ENCODE data around the gene LRP1B.

LRP1B gene

GRCh38 chr2:141113301-141113700 lies 1017.5 kb downstream of the LRP1B start:
- no peak for DNase-seq (ENCODE audit: low read depth)

- DNase-seq (ENCODE audit: low read depth): no peak
These were observed 1021.2 kb downstream of the LRP1B start for GRCh38 chr2:141109633-141110032.

GRCh38 chr2:141105763-141106162 lies 1025.1 kb downstream of the LRP1B start:
- no peak for DNase-seq (ENCODE audit: low read depth)

- DNase-seq (ENCODE audit: low read depth): no peak
These were observed 1027.6 kb downstream of the LRP1B start for GRCh38 chr2:141103216-141103615.

- no peak for DNase-seq (ENCODE audit: low read depth)
These were observed 1051.6 kb downstream of the LRP1B start for GRCh38 chr2:141079231-141079630.

- no peak for DNase-seq (ENCODE audit: low read depth)
These were observed 1055.1 kb downstream of the LRP1B start for GRCh38 chr2:141075753-141076152.

- DNase-seq (ENCODE audit: low read depth): no peak
These were observed 1062.6 kb downstream of the LRP1B start for GRCh38 chr2:141068053-141068682.

- no peak for DNase-seq (ENCODE audit: low read depth)
These were observed 1065.8 kb downstream of the LRP1B start for GRCh38 chr2:141065042-141065441.

GRCh38 chr2:141063406-141063805 lies 1067.4 kb downstream of the LRP1B start:
- no peak for DNase-seq (ENCODE audit: low read depth)

GRCh38 chr2:141062443-141062842 lies 1068.4 kb downstream of the LRP1B start:
- DNase-seq (ENCODE audit: low read depth): no peak

GRCh38 chr2:141062031-141062430 lies 1068.8 kb downstream of the LRP1B start:
- no peak for DNase-seq (ENCODE audit: low read depth)

- no peak for DNase-seq (ENCODE audit: low read depth)
These were observed 1072.3 kb downstream of the LRP1B start for GRCh38 chr2:141058556-141058955.

GRCh38 chr2:141055531-141055930 lies 1075.3 kb downstream of the LRP1B start:
- DNase-seq (ENCODE audit: low read depth): no peak

GRCh38 chr2:141048951-141049350 lies 1081.9 kb downstream of the LRP1B start:
- no peak for DNase-seq (ENCODE audit: low read depth)

- no peak for DNase-seq (ENCODE audit: low read depth)
These were observed 1089.5 kb downstream of the LRP1B start for GRCh38 chr2:141041281-141041680.

GRCh38 chr2:141038341-141038740 lies 1092.5 kb downstream of the LRP1B start:
- DNase-seq (ENCODE audit: low read depth): no peak

GRCh38 chr2:141037361-141037760 lies 1093.5 kb downstream of the LRP1B start:
- no peak for DNase-seq (ENCODE audit: low read depth)

GRCh38 chr2:141035846-141036420 lies 1094.9 kb downstream of the LRP1B start:
- DNase-seq (ENCODE audit: low read depth): no peak

GRCh38 chr2:141029428-141030078 lies 1101.3 kb downstream of the LRP1B start:
- no peak for DNase-seq (ENCODE audit: low read depth)

GRCh38 chr2:141027221-141027620 lies 1103.6 kb downstream of the LRP1B start:
- no peak for DNase-seq (ENCODE audit: low read depth)

GRCh38 chr2:141021611-141022010 lies 1109.2 kb downstream of the LRP1B start:
- DNase-seq (ENCODE audit: low read depth): no peak

- DNase-seq (ENCODE audit: low read depth): peak; percentile 80
These were observed 1109.7 kb downstream of the LRP1B start for GRCh38 chr2:141021109-141021508.

- no peak for DNase-seq (ENCODE audit: low read depth)
These were observed 1110.5 kb downstream of the LRP1B start for GRCh38 chr2:141020346-141020745.

Data from fibroblast of the conjunctiva (primary cell).